ENCODE results near the gene F5.
A peak's percentile ranks its signal among the peaks of the same experiment; 100 is the strongest.

F5 gene

GRCh38 chr1:169588112-169588511 is 1.8 kb upstream of the F5 start:
- DNase-seq (ENCODE audit: low spot score) = no peak

- no peak for DNase-seq (ENCODE audit: low spot score)
Observed at GRCh38 chr1:169586067-169586394, 250 bp downstream of the F5 start.

- no peak for DNase-seq (ENCODE audit: low spot score)
Observed at GRCh38 chr1:169585181-169585580, 1.1 kb downstream of the F5 start.

- peak; percentile 6 for DNase-seq (ENCODE audit: low spot score)
Observed at GRCh38 chr1:169584483-169585144, 1.7 kb downstream of the F5 start.

- DNase-seq (ENCODE audit: low spot score) = no peak
Observed at GRCh38 chr1:169577981-169578738, 8.1 kb downstream of the F5 start.

GRCh38 chr1:169576935-169577331 is 9.3 kb downstream of the F5 start:
- no peak for DNase-seq (ENCODE audit: low spot score)

GRCh38 chr1:169576241-169576934 is 9.9 kb downstream of the F5 start:
- DNase-seq (ENCODE audit: low spot score) = no peak

- no peak for DNase-seq (ENCODE audit: low spot score)
Observed at GRCh38 chr1:169574336-169574735, 11.9 kb downstream of the F5 start.

- no peak for DNase-seq (ENCODE audit: low spot score)
Observed at GRCh38 chr1:169572187-169572586, 14.1 kb downstream of the F5 start.

GRCh38 chr1:169571450-169571849 is 14.8 kb downstream of the F5 start:
- DNase-seq (ENCODE audit: low spot score) = no peak

- DNase-seq (ENCODE audit: low spot score) = no peak
Observed at GRCh38 chr1:169570172-169570574, 16.1 kb downstream of the F5 start.

- no peak for DNase-seq (ENCODE audit: low spot score)
Observed at GRCh38 chr1:169568497-169568896, 17.8 kb downstream of the F5 start.

- no peak for DNase-seq (ENCODE audit: low spot score)
Observed at GRCh38 chr1:169565335-169566271, 20.7 kb downstream of the F5 start.

- no peak for DNase-seq (ENCODE audit: low spot score)
Observed at GRCh38 chr1:169563650-169564049, 22.6 kb downstream of the F5 start.

GRCh38 chr1:169563019-169563615 is 23.2 kb downstream of the F5 start:
- no peak for DNase-seq (ENCODE audit: low spot score)

- no peak for DNase-seq (ENCODE audit: low spot score)
Observed at GRCh38 chr1:169561692-169562091, 24.6 kb downstream of the F5 start.

GRCh38 chr1:169557131-169557530 is 29.1 kb downstream of the F5 start:
- DNase-seq (ENCODE audit: low spot score) = no peak

- DNase-seq (ENCODE audit: low spot score) = peak; percentile 68
Observed at GRCh38 chr1:169550294-169550693, 36.0 kb downstream of the F5 start.

- no peak for DNase-seq (ENCODE audit: low spot score)
Observed at GRCh38 chr1:169548282-169548681, 38.0 kb downstream of the F5 start.

GRCh38 chr1:169546087-169546995 is 39.9 kb downstream of the F5 start:
- DNase-seq (ENCODE audit: low spot score) = peak; percentile 80

- DNase-seq (ENCODE audit: low spot score) = no peak
Observed at GRCh38 chr1:169545472-169545871, 40.8 kb downstream of the F5 start.

Measured in RKO (cell line).